SU-DHL-6 (cell line): Measurements from ENCODE around the gene OASL.

Experiments used
- CTCF ChIP-seq: fragments of 200-600 bp; sonication (generic); IDR thresholded peaks from one replicate; pipeline ENCODE4 v1.5.1; 2017; ENCODE audit warnings: antibody characterized with exemption, mild to moderate bottlenecking, low read length, moderate library complexity; ENCODE audit not compliant: insufficient read depth, poor library complexity, severe bottlenecking
- EZH2phosphoT487 ChIP-seq: fragments of 200-600 bp; sonication (generic), shearing (Covaris generic); conservative IDR thresholded peaks from 2 replicates; pipeline ENCODE4 v1.6.1; 2018; ENCODE audit warnings: mild to moderate bottlenecking, antibody characterized with exemption, low read length, moderate library complexity, mixed read lengths

GRCh38 chr12:120979220-120979861, 59.7 kb downstream of the OASL start:
- TF ChIP-seq EZH2phosphoT487 (no peak), CTCF (no peak)
